ENCODE data around the gene LLPH.

LLPH gene

GRCh38 chr12:66111605-66112004 is 18.9 kb downstream of the LLPH start:
- CTCF ChIA-PET = no interaction called here

GRCh38 chr12:66109056-66109455 is 21.5 kb downstream of the LLPH start:
- TF ChIP-seq, protein P1, sequence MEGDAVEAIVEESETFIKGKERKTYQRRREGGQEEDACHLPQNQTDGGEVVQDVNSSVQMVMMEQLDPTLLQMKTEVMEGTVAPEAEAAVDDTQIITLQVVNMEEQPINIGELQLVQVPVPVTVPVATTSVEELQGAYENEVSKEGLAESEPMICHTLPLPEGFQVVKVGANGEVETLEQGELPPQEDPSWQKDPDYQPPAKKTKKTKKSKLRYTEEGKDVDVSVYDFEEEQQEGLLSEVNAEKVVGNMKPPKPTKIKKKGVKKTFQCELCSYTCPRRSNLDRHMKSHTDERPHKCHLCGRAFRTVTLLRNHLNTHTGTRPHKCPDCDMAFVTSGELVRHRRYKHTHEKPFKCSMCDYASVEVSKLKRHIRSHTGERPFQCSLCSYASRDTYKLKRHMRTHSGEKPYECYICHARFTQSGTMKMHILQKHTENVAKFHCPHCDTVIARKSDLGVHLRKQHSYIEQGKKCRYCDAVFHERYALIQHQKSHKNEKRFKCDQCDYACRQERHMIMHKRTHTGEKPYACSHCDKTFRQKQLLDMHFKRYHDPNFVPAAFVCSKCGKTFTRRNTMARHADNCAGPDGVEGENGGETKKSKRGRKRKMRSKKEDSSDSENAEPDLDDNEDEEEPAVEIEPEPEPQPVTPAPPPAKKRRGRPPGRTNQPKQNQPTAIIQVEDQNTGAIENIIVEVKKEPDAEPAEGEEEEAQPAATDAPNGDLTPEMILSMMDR (conservative IDR thresholded peaks at IDR 0.05; ENCODE audit: low read depth) = no peak
- ChIA-PET CTCF (no interaction called here), POLR2A (ENCODE audit: low non-redundant PET) (no interaction called here)
- DNase-seq (ENCODE audit: low spot score) = no peak
- no peak overlapping the region for H3K27ac ChIP-seq

More at GRCh38 chr12:66111605-66112004, 18.9 kb downstream of the LLPH start:
- POLR2A ChIA-PET (ENCODE audit: low non-redundant PET) = no interaction called here
- no peak overlapping the region for H3K27ac ChIP-seq
- TF ChIP-seq, protein P1 (conservative IDR thresholded peaks at IDR 0.05; ENCODE audit: low read depth) = no peak
- DNase-seq (ENCODE audit: low spot score) = no peak

GRCh38 chr12:66108386-66108785 is 22.2 kb downstream of the LLPH start:
- TF ChIP-seq, protein P1 (conservative IDR thresholded peaks at IDR 0.05; ENCODE audit: low read depth) = no peak
- no peak overlapping the region for H3K27ac ChIP-seq
- ChIA-PET POLR2A (ENCODE audit: low non-redundant PET) (no interaction called here), CTCF (no interaction called here)
- no peak for DNase-seq (ENCODE audit: low spot score)

DNA sequence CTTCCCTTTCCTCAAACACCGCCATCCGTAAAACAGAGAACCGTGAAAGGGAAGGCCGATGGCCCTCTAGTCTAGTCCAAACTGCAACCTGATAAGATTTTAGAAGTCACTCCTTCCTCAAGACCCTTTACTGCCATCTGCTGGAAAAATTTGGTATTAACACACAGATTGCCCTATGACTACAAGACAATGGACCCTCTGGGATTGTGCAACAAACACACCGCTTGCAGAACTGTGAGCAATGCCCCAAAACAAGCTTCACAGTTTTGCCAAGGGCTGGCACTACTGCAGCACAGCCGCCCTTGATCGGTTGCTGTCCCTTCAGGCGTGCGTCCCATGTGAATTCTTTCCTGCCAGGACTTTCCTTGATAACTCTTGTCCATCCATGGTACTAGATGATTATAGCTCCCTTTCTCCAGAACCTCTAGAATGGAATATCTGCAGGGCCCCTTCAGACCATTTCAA is 23.1 kb downstream of the LLPH start:
- CTCF ChIA-PET = interaction anchor here (0.5 to 0.9 kb wide), 9 partner anchors 9 to 1868 kb away, joined by 3 to 6 read pairs (median 3); no protein-coding TSS in a partner anchor
- POLR2A ChIA-PET (ENCODE audit: low non-redundant PET) = no interaction called here
- H3K27ac ChIP-seq = no peak overlapping the region
- TF ChIP-seq, protein P1 (conservative IDR thresholded peaks at IDR 0.05; ENCODE audit: low read depth) = peak; percentile 83
- DNase-seq (ENCODE audit: low spot score) = peak; percentile 79

- ChIA-PET POLR2A (ENCODE audit: low non-redundant PET) (no interaction called here), CTCF (no interaction called here)
- no peak for DNase-seq (ENCODE audit: low spot score)
- no peak overlapping the region for H3K27ac ChIP-seq
- TF ChIP-seq, protein P1 (conservative IDR thresholded peaks at IDR 0.05; ENCODE audit: low read depth) = no peak
These were observed 27.3 kb downstream of the LLPH start for GRCh38 chr12:66103016-66103913.

GRCh38 chr12:66092559-66093269 is 37.8 kb downstream of the LLPH start:
- H3K27ac ChIP-seq = no peak overlapping the region
- POLR2A ChIA-PET (ENCODE audit: low non-redundant PET) = no interaction called here
- DNase-seq (ENCODE audit: low spot score) = no peak
- CTCF ChIA-PET = no interaction called here
- TF ChIP-seq, protein P1 (conservative IDR thresholded peaks at IDR 0.05; ENCODE audit: low read depth) = no peak

Measured in RWPE1 (cell line).